HG03571 (cell line): ENCODE results near the gene LAMA2.

Source experiments
- ATAC-seq: cut with Tn5 transposase; IDR thresholded peaks from one replicate; pipeline ENCODE4 v1.9.1; 2021; ENCODE audit not compliant: unreplicated experiment

Gene LAMA2

DNA sequence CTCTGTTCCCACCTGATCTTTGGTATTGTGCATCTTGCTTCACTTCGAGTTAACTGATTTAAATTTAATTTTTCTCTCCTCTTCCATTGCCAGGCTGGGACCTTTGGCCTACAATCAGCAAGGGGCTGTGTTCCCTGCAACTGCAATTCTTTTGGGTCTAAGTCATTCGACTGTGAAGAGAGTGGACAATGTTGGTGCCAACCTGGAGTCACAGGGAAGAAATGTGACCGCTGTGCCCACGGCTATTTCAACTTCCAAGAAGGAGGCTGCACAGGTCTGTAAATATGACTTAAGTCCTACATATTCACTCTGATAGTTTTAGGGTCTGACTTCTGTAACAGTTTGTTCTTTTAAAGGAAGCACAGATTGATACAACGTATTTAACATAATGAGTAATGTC, 414.7 kb downstream of the LAMA2 start:
- no peak for ATAC-seq

DNA sequence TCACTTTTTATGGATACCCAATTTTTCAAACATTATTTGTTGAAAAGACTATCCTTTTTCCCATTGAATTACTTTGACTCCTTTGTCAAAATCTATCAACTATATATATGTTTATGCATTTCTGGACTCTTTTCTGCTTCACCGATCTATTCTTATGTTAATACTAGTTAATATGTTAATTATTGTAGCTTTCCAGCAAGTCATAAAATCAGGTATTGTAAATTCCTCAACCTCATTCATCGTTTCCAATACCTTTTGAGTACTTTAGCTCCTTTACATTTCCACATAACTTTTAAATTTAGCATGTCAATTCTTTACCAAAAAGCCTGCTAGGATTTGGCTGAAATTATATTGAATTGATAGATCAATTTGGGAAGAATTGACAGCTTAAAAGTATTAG, 419.7 kb downstream of the LAMA2 start:
- no peak for ATAC-seq

DNA sequence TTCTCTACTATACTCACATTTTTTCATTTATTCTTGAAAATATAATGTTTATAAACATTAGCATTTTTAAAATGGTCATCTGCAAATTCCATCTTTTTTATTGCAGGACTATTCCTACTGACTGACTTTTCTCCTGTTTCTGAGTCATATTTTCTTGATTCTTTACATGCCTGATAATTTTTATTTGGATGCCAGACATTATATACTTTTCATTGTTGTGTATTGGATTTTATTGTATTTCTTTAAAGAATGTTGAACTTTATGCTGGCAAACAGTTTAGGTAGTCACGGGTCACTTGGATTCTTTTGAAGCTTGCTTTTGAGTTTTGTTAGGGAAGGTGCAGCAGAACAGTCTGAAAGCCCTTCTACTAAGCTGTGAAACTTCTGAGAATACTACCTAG, 423.9 kb downstream of the LAMA2 start:
- no peak for ATAC-seq

DNA sequence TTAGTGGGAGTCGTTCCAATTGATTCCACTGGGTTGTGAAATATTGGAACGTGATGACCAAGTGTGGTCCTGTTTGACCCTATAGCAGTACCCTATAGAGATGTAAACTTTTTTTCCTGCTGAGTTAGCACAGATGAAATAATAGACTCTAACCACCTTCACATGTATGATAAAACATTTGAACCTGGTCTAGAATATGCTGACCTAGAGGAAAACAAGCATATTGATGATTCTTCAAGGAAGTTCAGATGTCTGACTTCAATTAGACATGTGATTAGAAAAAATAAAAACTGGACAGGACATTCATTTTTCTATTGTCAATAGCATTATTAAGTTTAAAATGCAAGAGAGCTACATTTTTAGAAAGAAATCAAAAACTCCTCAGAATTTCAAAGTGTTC, 424.9 kb downstream of the LAMA2 start:
- ATAC-seq = no peak

DNA sequence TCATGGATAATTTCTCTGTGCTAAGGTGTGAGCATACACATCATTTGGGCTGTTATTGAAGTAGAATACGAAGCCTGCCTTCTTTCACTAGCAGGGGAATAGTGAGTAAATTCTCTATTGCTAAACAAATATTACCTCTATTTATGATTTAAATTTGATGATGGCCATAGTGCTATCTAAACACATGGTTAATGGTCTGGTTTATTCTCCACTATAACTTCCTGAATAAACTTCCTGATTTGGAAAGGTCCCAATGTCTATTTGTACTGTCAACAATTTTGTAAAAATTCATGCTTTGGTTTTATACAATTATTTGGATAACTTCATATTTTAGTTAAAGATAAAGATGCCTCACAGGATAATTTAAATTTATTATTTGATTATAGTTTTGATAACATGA, 426.2 kb downstream of the LAMA2 start:
- ATAC-seq = no peak

DNA sequence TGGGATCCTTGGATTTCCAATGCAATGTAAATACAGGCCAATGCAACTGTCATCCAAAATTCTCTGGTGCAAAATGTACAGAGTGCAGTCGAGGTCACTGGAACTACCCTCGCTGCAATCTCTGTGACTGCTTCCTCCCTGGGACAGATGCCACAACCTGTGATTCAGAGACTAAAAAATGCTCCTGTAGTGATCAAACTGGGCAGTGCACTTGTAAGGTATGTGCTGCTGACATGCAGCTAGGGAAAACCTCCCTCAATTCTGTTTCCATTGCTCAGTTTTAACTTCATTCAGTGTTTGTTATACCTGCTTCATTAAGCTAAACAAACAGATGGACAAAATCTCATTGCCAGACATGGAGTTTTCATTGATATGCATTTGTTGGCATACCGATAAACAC, 429.9 kb downstream of the LAMA2 start:
- ATAC-seq = no peak

DNA sequence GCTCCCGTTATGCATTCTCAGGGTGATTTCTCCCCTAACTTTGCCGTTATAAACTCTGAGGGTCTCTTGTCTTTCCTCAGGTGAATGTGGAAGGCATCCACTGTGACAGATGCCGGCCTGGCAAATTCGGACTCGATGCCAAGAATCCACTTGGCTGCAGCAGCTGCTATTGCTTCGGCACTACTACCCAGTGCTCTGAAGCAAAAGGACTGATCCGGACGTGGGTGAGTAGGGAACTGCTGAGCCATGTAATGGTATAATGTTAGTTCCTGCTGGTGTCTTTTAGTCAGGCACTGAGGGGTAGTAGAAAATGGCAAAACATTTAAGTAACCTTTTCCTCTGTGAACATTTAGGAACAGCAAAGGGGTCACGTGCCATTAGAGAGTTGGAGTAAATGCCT, 431.6 kb downstream of the LAMA2 start:
- ATAC-seq = no peak

DNA sequence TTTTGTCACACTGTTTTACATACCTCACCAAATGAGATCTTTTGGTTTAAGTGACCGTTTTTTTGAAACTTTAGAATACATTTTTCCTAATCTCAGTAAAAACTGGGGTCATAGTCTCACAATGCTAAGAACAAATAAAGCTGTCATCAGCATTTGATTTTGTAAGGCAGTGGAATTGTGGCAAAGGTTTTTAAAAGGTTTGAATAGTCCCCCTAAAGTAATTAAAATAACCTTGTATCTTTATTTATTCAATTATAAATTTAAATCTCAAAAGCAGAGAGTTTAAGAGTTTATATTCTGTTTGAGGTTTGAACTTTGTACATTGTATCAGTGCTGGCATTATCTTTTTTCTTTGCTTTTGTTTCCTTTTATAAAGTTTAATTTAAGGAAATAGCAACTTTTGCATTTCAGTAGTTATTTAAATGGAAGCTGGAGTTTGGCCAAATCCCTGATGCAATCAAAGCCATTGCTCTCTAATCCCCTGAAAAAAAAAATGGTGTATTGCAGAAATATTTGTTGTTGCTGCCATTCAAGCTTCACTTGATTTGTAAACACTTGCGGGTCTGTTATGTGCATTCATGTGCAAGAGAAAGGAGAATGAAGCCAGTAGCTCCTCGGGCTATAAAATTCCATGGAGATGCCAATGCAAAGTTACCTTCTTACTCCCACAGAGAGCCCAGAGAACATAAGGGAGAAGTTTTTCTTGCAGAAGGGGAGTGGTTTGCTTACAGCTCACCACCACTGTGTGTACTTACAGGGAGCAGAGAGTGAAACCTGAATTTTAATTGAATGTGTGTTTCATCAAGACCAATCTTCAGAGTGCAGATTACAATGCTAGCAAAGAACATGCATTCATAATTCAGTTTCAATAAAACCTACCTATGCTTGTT, 435.2 kb downstream of the LAMA2 start:
- ATAC-seq = no peak

DNA sequence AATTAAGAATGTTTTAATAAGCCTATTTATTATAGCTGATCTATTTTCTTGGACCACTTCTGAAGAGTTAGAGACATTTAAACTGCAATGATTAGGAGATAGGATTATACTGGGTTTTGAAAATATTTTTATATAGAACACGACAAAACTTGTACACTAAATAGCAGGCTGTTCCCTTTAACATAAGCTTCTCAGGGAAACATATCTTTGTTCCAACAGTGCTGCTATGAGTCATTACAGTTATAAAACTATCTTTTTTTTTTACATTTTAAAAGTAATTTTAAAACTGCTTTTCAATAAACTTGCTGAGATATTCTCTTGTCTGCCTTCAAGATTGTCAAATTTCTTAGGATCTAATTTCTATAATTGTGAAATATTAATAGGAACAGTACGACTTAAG, 438.0 kb downstream of the LAMA2 start:
- ATAC-seq = no peak

DNA sequence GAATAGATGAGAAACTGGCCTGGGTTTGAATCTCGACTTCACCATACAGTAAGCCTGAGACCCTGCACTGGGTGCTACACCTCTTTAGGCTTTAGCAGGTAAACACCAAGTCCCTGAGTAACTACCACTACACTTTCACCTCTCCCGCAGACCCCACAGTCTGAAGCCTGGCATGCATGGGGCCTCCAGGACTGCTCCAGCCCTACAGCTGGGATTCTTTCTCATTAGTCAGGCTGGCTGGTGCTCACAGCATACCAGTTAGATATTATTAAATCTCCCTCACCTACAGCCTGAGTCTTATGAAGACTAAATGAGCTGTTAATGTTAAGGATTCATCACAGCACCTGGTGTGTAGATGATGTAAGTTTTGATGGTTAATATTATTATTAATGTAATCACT, 438.4 kb downstream of the LAMA2 start:
- ATAC-seq = no peak

DNA sequence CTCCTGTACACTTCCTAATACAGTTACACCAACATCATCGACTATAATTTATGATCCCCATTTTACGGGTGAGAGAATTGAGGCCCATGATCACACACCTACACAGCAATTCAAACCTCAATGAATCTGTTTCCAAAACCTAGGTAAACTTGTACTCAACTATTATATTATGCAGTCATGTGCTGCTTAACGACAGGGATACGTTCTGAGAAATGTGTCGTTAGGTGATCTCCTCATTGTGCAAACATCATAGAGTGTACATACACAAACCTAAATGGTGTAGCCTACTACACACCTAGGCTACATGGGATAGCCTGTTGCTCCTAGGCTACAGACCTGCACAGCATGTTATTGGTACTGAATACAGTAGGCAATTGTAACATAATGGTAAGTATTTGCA, 441.4 kb downstream of the LAMA2 start:
- no peak for ATAC-seq

DNA sequence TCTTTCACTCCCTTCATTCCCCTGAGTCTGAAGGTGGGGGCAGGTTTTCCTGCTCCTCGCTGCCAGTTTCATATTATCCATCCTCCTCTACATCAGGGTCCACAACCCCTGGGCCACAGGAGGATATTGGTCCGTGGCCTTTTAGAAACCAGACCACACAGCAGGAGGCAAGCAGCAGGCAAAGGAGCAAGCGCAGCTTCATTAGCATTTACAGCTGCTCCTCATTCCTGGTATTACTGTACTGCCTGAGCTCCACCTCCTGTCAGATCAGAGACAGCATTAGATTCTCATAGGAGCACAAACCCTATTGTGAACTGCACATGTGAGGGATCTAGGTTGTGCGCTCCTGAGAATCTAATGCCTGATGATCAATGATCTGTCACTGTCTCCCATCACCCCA, 446.7 kb downstream of the LAMA2 start:
- no peak for ATAC-seq

DNA sequence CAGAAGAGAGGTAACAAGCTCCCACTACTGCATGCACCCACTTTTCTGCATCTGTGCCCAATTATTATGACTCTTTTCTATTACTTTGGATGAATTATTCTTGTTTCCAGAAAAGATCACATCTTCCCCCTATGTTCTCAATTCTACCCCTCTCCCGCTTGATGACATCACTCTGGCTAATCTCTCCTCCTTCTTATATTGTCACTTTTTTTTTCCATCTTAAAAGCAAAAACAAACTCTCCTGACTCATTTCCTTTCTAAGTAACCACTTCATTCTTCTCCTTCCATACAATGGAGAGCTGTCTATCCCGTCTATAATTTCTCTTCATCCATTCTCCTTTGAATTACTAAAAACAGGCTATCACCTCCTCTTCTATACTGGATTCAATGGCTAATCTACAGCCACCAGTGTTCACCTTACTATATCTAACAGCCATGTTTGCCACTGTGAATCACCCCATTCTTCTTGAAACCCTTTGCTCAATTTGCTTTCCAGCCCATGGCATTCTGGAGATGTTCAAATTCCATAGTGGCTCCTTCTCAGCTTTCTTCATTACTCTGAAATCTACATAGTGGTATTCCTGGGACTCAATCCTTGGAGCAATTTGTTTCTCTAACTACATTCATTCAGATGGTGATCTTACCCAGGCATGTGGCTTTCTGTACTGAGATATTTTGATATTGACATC, 448.7 kb downstream of the LAMA2 start:
- no peak for ATAC-seq

DNA sequence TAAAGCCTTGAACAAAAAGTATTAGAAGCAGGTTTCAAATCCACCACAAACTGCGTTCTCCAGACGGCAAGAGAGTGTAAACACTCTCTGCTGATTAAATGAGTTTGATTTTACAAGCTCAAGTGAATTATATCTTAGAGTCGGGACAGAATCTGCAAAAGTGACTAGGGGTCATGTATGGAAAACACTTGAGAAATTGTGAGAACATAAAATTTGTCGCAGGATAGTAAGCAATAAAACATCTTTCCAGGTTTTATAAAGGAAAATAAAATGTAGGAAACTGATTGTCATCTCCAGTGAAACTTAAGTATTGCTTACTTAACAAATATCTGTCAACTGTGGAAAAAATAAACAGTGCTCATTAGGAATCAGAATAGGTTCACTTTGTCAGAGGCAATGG, 452.9 kb downstream of the LAMA2 start:
- ATAC-seq = no peak

DNA sequence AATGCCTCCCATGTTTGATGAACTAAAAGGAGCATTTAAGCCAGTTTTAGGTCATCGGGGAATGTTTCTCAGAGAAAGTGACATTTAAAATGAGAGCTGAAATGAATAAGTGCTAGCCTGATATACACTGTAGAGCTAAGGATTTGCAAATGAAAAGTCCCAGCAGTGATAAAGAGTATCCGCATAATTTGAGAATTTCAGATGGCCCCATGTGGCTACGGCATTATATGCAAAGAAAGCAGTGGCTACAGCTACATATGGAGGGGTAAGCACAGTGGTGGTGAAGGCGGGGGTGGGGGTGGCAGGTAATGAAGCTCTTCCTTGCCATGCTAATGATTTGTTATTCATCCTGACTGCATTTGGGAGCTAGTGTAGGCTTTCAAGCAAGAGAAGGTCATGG, 455.7 kb downstream of the LAMA2 start:
- ATAC-seq = no peak

DNA sequence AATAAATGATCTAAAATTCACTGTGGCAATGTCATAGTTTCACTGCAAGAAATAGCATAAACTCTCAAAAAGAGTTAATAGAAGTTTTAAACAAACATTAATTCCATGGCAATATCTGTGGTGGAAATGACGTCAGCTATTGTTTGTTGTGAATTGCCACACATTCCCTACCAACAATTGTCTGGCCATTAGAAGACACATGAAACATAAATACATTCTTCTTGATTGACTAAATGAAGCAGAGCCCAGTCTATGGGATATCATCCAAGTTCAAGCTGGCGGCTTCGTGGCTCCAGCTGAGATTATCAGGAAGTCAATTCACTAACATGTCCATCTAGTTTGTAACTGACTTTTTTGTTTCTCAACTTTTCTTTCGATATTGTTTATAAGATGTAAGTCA, 458.0 kb downstream of the LAMA2 start:
- no peak for ATAC-seq

DNA sequence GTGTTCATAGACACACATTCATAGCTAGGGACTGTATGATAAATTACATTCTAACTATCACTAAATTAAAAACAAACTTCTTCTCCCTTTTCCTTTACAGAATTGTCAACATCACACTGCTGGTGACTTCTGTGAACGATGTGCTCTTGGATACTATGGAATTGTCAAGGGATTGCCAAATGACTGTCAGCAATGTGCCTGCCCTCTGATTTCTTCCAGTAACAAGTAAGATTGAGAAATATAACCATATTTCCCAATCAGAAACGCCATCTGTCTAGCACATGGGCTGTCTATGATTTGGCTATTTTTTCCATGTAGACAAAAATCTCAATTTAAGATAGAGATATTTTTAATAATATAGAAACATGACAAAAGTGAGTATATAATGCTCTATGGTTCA, 459.3 kb downstream of the LAMA2 start:
- ATAC-seq = no peak

DNA sequence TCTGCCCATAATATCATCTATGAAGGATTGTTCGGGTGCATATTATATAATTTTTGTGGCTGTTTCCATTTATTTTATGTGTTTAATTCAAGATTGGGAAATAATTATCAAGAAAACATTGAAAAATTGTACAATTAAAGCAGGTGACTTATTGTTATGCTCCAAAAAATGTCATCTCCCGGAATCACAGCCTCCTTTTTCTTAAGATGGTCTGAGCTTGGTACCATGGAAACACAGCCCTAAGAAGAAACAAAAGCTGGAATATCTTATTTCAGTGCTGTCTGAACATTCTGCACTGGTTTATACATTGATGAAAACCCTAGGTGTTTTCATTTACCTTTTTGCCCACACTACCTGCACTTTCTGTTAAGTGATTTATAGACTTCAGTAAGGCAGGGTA, 459.9 kb downstream of the LAMA2 start:
- ATAC-seq = no peak

DNA sequence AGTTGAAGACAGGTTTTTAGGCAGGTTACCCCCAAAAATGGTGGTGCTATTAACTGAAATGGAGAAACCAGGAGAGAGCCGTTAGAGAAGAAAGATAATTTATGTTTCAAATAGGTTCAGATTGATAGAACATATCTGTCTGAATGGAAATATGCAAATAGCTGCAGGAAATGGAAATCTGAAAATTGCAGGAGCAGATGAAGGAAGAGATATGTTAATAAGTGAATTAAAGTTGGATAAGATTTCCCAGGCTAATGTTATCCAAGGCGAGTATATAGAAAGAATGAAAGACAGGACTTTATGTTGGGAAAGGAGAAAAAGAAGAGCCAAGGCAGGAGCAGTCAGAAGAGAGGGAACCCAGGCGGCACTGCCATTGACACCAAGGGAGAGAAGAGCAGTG, 461.4 kb downstream of the LAMA2 start:
- ATAC-seq = no peak

DNA sequence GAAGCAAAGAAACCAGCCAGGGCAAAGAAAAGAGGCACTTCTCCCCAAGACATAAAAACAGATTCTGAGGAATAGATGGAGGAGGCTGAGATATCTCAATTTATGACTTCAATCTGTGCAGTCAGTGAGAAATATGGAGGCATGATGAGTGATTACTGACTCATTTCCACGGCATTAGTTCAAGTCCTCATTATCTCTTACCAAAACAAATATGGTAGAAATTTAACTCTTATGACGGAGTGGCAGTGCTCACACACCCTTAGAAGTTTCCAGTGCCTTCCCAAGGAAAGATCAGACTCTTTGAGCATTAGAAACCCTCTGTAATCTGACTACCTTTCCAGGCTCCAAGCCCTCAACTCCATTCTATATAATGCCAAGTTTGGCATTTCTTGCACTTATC, 463.0 kb downstream of the LAMA2 start:
- ATAC-seq = no peak

DNA sequence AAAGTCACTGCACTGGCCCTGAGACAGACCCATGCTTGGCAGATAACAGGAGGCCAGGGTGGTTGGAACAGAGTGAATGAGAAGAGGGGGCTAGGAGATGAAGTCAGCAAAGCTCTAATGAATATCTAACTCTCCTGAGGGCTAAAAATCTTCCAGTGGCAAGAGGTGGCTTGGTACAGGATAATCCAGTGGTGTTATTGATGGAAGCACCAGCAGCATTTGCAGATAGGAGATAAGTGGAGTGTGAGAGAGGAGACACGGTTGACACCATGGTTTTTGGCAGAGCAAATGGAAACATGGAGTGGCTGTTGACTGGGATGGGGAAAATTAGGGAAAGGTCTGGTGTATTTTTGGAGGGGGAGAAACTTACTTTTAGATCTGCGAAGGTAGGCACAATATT, 464.0 kb downstream of the LAMA2 start:
- no peak for ATAC-seq

DNA sequence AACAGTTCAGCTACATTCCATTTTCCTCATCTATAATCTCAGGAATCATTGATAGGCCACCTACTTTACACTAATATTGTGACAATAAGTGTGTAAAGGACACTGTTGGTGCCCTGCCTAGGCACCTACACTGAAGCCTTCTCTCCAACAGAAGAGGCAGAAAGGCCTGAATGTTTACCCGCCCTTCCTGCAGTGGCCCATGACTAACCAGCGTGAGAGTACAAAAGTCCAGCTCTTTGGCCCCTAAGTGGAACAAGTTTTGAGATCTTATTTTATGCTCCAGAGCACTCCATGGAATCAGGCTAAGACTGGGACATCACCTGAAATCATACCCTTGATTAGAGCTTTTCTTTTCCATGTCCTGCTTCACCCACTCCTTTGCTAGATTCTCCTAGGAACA, 467.3 kb downstream of the LAMA2 start:
- no peak for ATAC-seq

DNA sequence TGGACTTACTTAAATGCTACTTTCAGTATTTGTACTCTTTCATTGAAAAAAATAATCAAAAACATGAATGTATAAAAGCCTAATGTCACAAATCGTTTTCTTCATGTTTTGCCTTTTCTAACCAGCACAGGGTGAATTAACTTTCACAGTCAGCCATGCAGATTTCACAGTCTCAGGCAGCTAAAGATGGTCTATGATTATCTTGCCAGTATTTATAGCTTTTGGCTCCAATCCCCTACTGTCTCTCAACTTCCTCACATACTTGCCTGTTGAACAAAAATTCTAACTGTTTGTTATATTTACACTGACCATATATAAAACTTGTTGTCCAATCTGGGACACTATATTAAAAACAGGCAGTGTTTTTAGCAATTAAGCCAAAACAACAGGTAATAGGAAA, 468.9 kb downstream of the LAMA2 start:
- ATAC-seq = no peak
